ENCODE data around the gene PSEN1. TPM values are rescaled to one million over a fixed set of nuclear protein-coding genes. Genes with fewer than 3 reads are reported as not detected.
A peak's percentile ranks its signal among the peaks of the same experiment; 100 is the strongest.

PSEN1 gene
- total and polyA plus RNA-seq, 10 of the 15 experiments (the other 5 are each of a cell fraction or from before 2014, with no cell fraction given): 8.9 to 32.3 (median 21.8) TPM

GRCh38 chr14:73243748-73244147 is 107.4 kb downstream of the PSEN1 start:
- Histone ChIP-seq H2AFZ (ENCODE audit: control insufficient read depth, low read depth, low read length) (no peak overlapping the region), H3K27me3 (replicated peaks in 1 of 2; ENCODE audit: control insufficient read depth in 2 of 2, insufficient read depth in 2 of 2, low read length in 1 of 2) (peaks cover 3 to 5% of the 10 kb centered on the region in 2 experiments; a peak in 3 of 4 replicates), H3K4me3 (peak overlapping the region; percentile 27; the same call in 1 of the 2 replicates), H3K9me3 (replicated peaks; ENCODE audit: control insufficient read depth, insufficient read depth, low read length) (no peaks in the 10 kb centered on the region), H4K20me1 (ENCODE audit: control insufficient read depth, insufficient read depth) (0 out of 2 replicates have a peak, but pooled peaks cover 4% of the 10 kb centered on the region), H3K9ac (ENCODE audit: control insufficient read depth, insufficient read depth, low read length) (no peak overlapping the region), H3K4me1 (ENCODE audit: control insufficient read depth, insufficient read depth, low read length) (peaks cover 59% of the 10 kb centered on the region), H3K27ac (ENCODE audit: control insufficient read depth, insufficient read depth) (no peak overlapping the region), H3K4me2 (ENCODE audit: control insufficient read depth, insufficient read depth) (no peak overlapping the region), H3K79me2 (ENCODE audit: control insufficient read depth, insufficient read depth, low read length) (peaks cover 4% of the 10 kb centered on the region; the same call in 1 of the 2 replicates), H3K36me3 (ENCODE audit: control insufficient read depth in 2 of 2, insufficient read depth in 2 of 2, low read length in 1 of 2) (no peaks in the 10 kb centered on the region)
- RAD21 ChIA-PET (ENCODE audit: unreplicated experiment): interaction anchor here (1.4 kb wide), 1 partner anchor 8 kb away, joined by 4 read pairs; no protein-coding TSS in a partner anchor
- no TSS peak for BruUV-seq (replicated peaks)
- SMC1A ChIA-PET (ENCODE audit: uncharacterized antibody, unreplicated experiment): interaction anchor here (1.6 kb wide), 2 partner anchors 11 to 20 kb away, joined by 4 to 8 read pairs; no protein-coding TSS in a partner anchor
- DNase-seq (ENCODE audit: low read depth, low spot score) (no peak), ATAC-seq (no peak), FAIRE-seq (no peak)
- intact Hi-C loops (cut with micrococcal nuclease; ENCODE audit: unreplicated experiment) (no loop called here), in situ Hi-C loops (cut with MboI) (no loop called here)
- no peak for TF ChIP-seq HDAC2 (IDR thresholded peaks at IDR 0.05)
- TF ChIP-seq HSF1 (IDR thresholded peaks at IDR 0.05; ENCODE audit: low read depth, low read length): no peak
- TF ChIP-seq YBX1 (IDR thresholded peaks at IDR 0.05): no peak
- TF ChIP-seq CBX3 (IDR thresholded peaks at IDR 0.05; ENCODE audit: borderline replicate concordance, low read depth): no peak
- 0 out of 2 replicates have a peak, but pooled peaks have one; percentile 28 for TF ChIP-seq CEBPZ (IDR thresholded peaks at IDR 0.05; ENCODE audit: low read depth, low read length)
- POLR2A ChIA-PET: interaction anchor here (0.6 to 1.7 kb wide), 3 partner anchors 14 to 64 kb away, joined by 3 to 6 read pairs (median 5); no protein-coding TSS in a partner anchor
- CTCF ChIA-PET: interaction anchor here (0.6 to 1.5 kb wide), 3 partner anchors 8 to 44 kb away, joined by 3 read pairs; no protein-coding TSS in a partner anchor
- WGBS (ENCODE audit: insufficient coverage, insufficient replicate concordance, low lambda C conversion rate, missing lambda C conversion rate): 100% methylated on average over 2 of the region's 2 CpGs

All from GM12878 (cell line).